ELR (cell line): ENCODE data around the gene CTRB2.
"Not testable (repeated sequence)": the region's sequence is repeated elsewhere in the genome, so short reads cannot be mapped to it uniquely, and the experiment has no call there.

Experiments used
- DNase-seq: peaks from one replicate; pipeline ENCODE4 v3.0.0-alpha.2; 2015; ENCODE audit warnings: low read depth

Gene CTRB2

GRCh38 chr16:75227361-75228142 is 20.6 kb upstream of the CTRB2 start:
- no peak for DNase-seq

- DNase-seq = no peak
Measured at GRCh38 chr16:75226550-75227360, 19.8 kb upstream of the CTRB2 start.

DNA sequence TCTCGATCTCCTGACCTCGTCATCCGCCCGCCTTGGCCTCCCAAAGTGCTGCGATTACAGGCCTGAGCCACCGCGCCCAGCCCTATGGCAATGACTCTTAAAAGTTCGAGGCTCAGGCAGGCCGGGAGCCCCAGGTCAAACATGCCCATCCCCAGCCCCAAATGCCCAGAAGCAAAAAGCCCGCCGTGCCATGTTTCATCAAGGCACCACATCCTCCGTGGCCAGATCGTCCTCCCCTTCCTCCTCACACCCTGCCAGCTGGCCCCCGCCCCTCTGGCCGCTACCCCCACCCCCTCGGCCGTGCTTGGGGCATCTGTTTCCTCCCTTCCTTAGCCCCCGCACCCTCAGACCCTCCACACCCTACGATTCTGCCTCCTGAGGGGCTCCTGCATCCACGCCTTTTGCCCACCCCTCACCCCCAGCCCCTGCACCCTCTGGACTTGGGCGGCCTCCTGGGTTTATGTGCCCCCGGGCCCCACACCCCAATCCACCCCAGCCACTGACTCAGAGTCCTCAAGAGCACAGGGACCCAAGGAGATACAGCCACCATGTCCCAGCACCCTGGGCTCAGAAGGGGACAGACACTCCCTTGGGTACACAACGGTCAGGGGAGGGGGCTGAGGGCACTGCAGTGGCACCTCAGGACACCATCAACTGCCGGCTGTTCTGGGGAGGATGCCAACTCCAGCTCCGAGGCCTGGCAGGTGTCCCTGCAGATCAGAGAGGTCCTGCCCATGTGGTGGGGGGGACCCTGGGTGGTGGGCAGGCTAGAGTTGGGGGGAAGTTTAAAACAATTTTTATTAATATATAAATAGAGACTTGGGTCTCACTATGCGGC is 18.9 kb upstream of the CTRB2 start:
- no peak for DNase-seq

GRCh38 chr16:75225092-75225491 is 18.1 kb upstream of the CTRB2 start:
- no peak for DNase-seq

GRCh38 chr16:75224306-75225082 is 17.5 kb upstream of the CTRB2 start:
- no peak for DNase-seq

GRCh38 chr16:75223129-75223528 is 16.2 kb upstream of the CTRB2 start:
- DNase-seq = not testable (repeated sequence)

DNA sequence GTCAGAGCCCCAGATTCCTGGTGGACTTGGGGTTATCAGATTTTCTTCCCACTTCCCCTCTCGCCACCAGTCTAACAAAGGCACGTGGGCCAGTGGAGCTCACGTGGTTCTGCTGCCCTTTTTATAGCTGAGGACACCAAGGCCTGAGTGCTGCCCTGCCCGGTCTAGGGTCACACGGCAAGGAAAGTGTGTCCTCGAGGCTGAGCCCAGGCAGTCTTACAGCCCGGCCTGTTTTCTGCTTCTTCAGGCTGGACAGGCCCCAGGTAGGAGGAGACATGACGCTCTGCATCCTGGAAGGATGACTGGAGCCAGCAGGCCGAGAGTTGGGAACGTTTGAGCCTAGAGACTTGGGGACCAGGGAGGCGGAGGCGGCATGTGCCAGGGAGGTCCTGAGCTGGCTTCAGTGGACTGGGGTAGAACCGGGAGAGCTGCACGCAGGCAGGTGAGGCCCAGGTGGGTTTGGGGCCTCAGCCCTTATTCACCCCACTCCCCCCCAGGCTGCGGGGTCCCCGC is 15.4 kb upstream of the CTRB2 start:
- no peak for DNase-seq

DNA sequence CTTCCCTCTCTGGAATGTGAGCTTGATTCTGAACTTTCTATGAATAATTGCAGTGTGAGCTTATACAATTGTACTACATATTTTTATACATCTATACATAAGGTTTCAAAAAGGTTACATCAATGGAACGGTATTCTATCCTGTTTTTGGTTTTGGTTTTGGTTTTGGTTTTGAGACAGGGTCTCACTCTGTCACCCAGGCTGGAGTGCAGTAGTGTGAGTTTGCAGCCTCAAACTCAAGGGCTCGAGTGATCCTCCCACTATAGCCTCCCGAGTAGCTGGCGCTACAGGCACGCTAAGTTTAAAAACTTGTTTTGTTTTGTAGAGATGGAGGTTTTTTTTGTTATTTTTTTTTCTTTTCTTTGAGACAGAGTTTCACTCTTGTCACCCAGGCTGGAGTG is 12.9 kb upstream of the CTRB2 start:
- DNase-seq = no peak

GRCh38 chr16:75219088-75219487 is 12.1 kb upstream of the CTRB2 start:
- DNase-seq = no peak

GRCh38 chr16:75218256-75219076 is 11.5 kb upstream of the CTRB2 start, which contains the start of gene CTRB1:
Gene CTRB1, plus strand, starts transcription at chr16:75218988. Its CDS starts 20 bp downstream, at chr16:75219008.
- no peak for DNase-seq

GRCh38 chr16:75217389-75217851 is 10.5 kb upstream of the CTRB2 start:
- no peak for DNase-seq

DNA sequence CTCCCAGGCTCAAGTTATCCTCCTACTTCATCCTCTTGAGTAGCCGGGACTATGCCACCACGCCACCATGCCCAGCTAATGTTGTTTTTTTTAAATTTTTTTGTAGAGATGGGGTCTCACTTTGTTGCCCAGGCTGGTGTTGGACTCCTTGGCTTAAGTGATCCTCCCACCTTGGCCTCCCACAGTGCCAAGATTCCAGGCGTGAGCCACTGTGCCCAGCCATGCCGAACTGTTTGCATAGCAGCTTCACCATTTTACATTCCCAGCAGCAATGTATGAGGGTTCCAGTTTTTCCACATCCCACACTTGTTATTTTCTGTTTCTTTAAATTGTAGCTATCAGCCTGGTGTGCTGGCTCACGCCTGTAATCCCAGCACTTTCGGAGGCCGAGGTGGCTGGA is 9.6 kb upstream of the CTRB2 start:
- DNase-seq = no peak

DNA sequence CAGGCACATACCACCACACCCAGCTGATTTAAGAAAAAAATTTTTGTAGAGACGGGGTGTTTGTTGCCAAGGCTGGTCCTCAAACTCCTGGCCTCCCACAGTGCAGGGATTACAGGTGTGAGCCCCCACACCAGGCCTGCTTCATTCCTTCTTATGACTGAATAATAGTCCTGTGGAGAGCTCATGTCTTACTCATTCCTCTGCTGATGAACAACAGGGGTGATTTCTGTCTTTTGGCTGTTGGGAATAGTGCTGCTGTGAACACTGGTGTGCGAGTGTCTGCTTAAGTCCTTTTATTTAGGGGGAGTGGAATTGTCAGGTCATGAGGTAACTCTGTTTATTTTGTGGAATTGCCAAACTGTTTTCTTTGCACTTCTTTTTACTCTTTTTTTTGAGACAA is 9.2 kb upstream of the CTRB2 start:
- DNase-seq = no peak

DNA sequence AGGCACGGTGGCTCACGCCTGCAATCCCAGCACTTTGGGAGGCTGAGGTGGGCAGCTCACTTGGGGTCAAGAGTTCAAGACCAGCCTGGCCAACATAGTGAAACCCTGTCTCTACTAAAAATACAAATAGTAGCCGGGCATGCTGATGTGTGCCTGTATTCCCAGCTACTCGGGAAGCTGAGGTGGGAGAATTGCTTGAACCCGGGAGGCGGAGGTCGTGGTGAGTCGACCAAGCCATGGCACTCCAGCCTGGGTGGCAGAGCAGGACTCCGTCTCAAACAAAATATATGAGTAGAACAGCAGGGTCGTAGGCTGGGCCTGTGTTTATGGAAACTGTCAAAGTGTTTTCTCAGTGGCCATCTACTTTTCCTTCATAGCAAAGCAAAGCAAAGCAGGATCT is 4.3 kb upstream of the CTRB2 start:
- DNase-seq = not testable (repeated sequence)

DNA sequence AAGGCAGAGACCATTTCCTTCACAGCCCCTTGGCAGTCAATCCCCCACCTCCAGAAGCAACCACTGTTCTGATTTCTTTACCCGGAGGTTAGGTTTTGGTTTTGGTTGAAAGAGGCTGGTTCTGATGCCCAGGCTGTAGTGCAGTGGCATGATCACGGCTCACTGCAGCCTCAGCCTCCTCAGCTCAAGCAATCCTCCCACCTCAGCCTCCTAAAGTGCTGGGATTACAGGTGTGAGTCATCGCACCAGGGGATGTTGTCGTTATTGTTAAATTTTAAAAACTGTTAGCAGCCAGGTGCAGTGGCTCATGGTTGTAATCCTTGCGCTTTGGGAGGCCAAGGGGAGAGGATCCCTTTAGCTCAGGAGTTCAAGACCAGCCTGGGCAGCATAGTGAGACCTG is 3.0 kb upstream of the CTRB2 start:
- no peak for DNase-seq

GRCh38 chr16:75209514-75209913 is 2.6 kb upstream of the CTRB2 start:
- DNase-seq = not testable (repeated sequence)

DNA sequence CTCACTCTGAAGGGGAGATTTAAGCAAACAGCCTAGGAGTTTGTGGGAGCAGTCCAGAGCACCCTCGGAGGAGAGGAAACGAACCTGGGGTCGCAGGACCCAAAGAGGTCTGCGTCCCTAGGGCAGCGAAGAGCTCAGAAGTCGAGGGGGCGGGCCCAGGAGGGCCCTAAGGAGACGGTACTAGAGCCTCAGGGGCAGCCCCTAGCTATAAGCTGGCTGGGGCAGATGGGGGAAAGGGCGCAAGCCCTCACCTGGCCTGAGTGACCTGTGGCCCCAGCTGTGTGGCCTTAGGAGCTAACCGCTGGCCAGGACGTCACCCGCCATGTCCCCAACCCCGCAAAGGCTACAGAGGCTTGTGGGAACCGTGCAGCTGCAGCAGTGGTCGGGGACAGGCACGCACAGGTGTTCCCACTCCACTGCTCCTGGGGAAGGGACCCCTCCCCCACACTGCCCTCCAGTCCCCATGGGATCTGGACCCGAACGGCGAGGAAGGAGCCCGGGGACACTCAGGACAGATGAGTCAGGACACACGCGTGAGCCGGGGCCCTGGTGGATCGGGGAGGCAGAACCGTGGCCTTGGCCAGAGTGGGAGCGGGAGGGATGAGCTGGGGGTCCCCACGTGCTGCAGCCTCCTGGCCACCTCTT is 2.0 kb upstream of the CTRB2 start:
- no peak for DNase-seq

DNA sequence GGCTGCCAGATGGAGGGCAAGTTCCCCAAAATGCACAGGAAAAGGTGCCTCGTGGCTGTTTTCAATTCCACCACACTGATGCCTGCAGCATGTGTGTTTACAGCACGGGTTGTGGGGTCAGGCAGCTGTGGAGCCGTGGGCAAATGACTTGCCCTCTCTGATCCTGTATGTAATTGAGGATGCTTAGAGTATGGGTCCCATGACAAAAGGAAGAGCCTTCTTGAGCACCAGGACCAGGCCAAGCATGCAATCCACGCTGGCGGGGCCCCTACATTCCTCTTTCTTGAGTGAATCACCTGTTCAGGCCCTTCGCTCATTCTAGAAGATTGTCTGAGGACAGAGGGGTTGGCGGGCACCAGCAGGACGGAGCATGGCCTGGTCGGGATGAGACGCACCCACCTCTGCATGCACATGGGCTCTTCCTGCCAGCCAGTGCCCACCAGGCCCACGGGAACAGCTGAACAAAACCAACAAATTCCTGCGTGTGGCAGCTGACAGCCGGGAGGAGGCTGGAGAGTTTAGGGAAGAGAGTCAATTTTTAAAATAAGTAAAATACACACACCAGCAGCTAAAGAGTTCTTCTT is 1.4 kb upstream of the CTRB2 start:
- no peak for DNase-seq

DNA sequence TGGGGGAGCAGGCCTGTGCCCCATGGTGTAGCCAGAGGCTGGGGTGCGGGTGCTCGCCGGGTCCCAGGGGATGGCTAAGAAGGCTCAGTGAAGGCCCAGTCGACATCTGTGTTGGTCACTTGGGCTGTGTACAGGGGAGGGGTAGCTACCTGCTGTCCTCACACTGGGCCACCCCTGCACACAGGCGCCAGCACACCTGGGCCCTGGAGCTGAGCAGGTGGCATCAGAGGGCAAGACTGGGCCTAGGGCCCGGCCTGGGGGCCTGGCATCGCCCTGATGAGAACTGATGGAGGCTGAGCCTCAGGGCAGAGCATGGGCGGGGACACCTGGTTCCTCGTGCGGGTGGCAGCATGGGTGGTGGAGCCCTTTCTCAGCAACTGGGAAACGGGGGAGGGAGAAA is 870 bp upstream of the CTRB2 start:
- DNase-seq = no peak
